HepG2 (cell line): Measurements from ENCODE around the gene DPY30. TPM values are rescaled to one million over a fixed set of nuclear protein-coding genes. Genes with fewer than 3 reads are reported as not detected.

Experiments
- CAMTA2 ChIP-seq: sonication (generic); formaldehyde crosslinking; IDR thresholded peaks from 2 replicates; pipeline ENCODE4 v1.4.0; 2020; ENCODE audit warnings: mild to moderate bottlenecking, missing genetic modification reagents, borderline replicate concordance
- GMEB1 ChIP-seq: sonication (generic); formaldehyde crosslinking; IDR thresholded peaks from 2 replicates; pipeline ENCODE4 v1.5.1; 2020; ENCODE audit warnings: missing genetic modification reagents, mild to moderate bottlenecking, borderline replicate concordance
- NBN ChIP-seq: fragments of 450-650 bp; conservative IDR thresholded peaks from 2 replicates; pipeline ENCODE4 v1.6.1; 2017
- U2AF2 ChIP-seq: fragments of 200-400 bp; formaldehyde crosslinking; IDR thresholded peaks from 2 replicates; pipeline ENCODE4 v1.6.1; 2017; ENCODE audit warnings: low read depth, mild to moderate bottlenecking, low read length
- ZBTB39 ChIP-seq: sonication (generic); formaldehyde crosslinking; IDR thresholded peaks from 2 replicates; pipeline ENCODE4 v1.5.0; 2020; ENCODE audit warnings: missing genetic modification reagents
- ZGPAT ChIP-seq: IDR thresholded peaks from 2 replicates; pipeline ENCODE4 v1.6.1; 2016; ENCODE audit warnings: mild to moderate bottlenecking
- ZNF253 ChIP-seq: sonication (generic); formaldehyde crosslinking; IDR thresholded peaks from 2 replicates; pipeline ENCODE4 v1.8.0; 2022; ENCODE audit warnings: mild to moderate bottlenecking, missing genetic modification reagents, borderline replicate concordance
- ZNF879 ChIP-seq: sonication (generic); formaldehyde crosslinking; IDR thresholded peaks from 2 replicates; pipeline ENCODE4 v1.8.1; 2023; ENCODE audit warnings: missing genetic modification reagents
- polyA plus RNA-seq, 8 experiments: library from polyadenylated mRNA; depleted of rRNA in 3 of 8; stranded (reverse) in 7 of 8; unstranded in 1 of 8; fragments of >200 nt; fragmentation: Illumina TruSeq in 4 of 8; extraction: Trizol in 4 of 8; gene quantifications; 2 replicates each; pipeline versions ENCODE4 v1.2.1 to v1.2.3, GENCODE V29; 2011 to 2016; ENCODE audit warnings: low read depth in 4 of 8, missing spikeins in 1 of 8, mixed read lengths in 1 of 8; ENCODE audit not compliant: insufficient read depth in 1 of 8
- total RNA-seq, 5 experiments: library from RNA; depleted of rRNA; stranded (reverse); fragments of >200 nt; fragmentation: Illumina TruSeq; extraction: Trizol; gene quantifications; 2 replicates each; pipeline ENCODE4 v1.2.3, GENCODE V29; 2016; ENCODE audit warnings: low read depth in 1 of 5

The DPY30 gene
- total and polyA plus RNA-seq, 2 of the 13 experiments (the other 11 are each of a cell fraction or from before 2014, with no cell fraction given) = 98.1 to 118 TPM

- TF ChIP-seq ZBTB39 (CRISPR knock-in tag) (peak; percentile 97), NBN (no peak), ZNF253 (CRISPR knock-in tag) (peak; percentile 74; the same call in 1 of the 2 replicates), ZGPAT (CRISPR knock-in tag) (peak; percentile 97), GMEB1 (CRISPR knock-in tag) (peak; percentile 87), U2AF2 (0 out of 2 replicates have a peak, but pooled peaks have one; percentile 56), CAMTA2 (CRISPR knock-in tag) (peak; percentile 94), ZNF879 (no peak)
- TF ChIP-seq, all 625 proteins: peak for 478
Observed at GRCh38 chr2:32010670-32011484, 28.7 kb downstream of the DPY30 start, which contains the start of gene MEMO1 (continued).
